Inferior parietal cortex (tissue), 1 donor: ENCODE results near the gene TMLHE.
"Not testable (repeated sequence)": the region's sequence is repeated elsewhere in the genome, so short reads cannot be mapped to it uniquely, and the experiment has no call there.

Source experiments
- DNase-seq: peaks from one replicate; pipeline ENCODE4 v3.0.0-alpha.2; 2016; ENCODE audit errors: extremely low spot score

The TMLHE gene

DNA sequence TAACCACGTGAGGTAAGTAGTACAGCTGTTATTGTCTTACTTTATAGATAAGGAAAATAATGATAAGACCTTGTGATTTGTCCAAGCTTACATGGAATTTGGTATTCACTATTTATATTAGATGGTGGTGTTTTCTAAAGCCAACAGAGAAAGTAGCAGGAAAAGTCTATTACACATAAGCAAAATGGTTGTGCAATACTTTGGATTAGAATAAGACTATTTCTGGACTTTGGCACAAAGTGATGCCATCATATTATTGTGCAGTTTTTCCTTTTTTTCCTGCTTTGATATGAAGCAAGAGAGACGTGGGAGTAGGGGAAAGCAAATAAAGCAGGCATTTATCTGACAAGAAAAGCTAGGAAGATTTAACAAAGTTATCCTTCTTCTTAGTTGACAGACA lies 117.6 kb downstream of the TMLHE start:
- not testable (repeated sequence) for DNase-seq

DNA sequence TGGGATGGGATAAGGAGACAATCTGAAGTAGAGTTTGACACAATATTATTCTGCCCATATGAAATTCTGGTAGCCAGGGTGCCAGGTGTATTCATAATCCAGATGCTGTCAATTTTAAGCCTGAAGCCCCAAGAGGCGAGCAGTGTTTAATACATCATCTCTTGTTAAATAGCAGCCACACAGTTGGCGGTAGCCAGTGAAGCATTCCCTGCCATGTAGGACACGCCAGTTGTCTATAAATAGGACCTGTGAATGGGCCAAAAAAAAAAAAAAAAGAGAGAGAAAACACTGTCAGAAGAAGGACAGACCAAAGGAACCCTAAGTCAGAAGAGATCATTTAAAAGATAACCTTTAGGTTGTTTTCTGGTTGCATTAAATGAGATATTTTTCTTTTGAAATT lies 121.3 kb downstream of the TMLHE start:
- DNase-seq: not testable (repeated sequence)

DNA sequence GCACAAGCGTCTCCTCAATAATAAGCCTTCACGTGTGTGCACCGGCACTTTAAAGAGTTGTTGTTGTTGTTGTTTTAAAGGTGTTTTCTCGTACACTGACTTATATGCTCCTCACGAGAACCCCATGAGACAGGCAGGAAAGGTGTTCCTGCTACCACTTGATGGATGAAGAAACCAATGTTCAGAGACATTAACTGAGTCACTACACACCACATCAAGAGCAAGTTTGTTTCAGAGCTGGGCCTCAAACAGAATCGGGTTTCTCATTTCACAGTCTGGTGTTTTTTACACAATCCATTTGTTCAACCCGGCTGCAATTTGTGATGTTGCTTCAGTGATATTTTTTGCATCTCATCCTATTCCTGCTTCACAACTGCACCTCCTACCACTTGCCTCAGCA lies 135.6 kb downstream of the TMLHE start:
- not testable (repeated sequence) for DNase-seq

DNA sequence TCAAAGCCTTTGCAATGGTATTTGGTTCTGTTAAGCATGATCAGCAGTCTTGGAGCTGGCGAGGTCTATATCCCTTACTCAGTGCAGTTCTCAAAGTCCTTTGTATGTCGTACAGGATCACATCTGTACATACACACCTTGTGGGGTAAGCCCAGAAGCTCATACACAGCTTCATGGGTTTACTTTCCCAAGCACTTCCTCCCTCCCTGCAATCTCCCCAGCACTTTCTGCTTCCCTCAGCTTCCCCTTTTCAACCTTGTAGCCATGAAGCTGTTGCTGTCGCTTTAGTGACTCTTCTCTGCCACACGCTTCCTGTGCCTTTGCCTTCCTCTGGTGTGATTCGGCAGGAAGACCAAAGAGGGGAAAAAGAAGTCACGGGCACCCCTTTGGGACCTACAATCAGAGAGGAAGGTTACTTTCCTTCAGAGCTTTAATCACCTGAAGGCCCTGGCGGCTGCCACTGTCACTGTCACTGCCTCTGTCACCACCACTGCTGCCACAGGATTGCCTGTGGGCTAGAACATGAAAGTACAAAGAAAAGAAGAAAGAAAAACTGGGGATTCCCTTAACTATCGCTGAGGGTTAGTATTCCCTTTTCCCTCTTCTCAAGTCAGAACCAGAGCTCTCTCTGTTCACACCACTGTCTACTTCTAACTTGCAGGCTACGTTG lies 146.3 kb downstream of the TMLHE start:
- DNase-seq: not testable (repeated sequence)

DNA sequence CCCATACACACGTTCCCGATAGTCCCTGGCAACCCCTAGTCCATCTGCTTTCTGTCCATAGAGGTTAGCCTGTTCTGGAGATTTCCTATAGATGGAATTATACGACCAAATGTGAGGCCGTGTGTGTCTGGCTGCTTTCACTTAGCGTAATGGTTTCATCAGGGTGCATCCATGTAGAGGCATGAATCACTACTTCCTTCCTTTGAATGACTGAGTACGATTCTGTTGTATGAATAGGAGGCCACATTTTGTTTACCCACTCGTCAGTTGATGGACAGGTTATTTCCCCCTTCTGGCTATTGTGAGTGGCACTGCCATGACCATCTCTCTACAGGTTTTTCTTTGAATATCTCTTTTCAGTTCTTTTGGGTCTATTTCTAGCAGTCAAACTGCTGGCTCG lies 152.3 kb downstream of the TMLHE start:
- DNase-seq: not testable (repeated sequence)

DNA sequence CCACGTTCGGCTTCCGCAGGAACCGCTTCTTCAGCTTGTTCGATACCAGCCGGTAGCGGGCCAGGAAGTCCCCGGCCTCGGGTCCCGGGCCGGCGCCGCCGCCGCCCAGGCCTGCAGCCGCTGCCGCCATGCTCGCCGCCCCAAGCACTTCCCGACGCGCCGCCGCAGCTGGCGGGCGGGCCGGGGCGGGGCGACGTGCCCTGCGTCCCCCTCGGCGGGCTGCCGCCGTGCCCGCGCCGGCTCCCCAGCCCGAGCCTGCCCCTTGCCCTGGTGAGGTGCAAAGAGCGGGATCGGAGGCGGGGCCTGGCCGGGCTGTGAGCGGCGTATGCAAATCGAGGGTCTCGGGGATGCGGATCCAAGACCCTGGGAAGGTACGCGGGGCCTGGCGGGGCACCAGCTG lies 154.3 kb downstream of the TMLHE start, which contains the start of gene F8A3:
Gene F8A3 (minus strand): TSS at position 150 of the 400 bp plus-strand sequence. CDS start 20 bp downstream, at position 130.
- not testable (repeated sequence) for DNase-seq

DNA sequence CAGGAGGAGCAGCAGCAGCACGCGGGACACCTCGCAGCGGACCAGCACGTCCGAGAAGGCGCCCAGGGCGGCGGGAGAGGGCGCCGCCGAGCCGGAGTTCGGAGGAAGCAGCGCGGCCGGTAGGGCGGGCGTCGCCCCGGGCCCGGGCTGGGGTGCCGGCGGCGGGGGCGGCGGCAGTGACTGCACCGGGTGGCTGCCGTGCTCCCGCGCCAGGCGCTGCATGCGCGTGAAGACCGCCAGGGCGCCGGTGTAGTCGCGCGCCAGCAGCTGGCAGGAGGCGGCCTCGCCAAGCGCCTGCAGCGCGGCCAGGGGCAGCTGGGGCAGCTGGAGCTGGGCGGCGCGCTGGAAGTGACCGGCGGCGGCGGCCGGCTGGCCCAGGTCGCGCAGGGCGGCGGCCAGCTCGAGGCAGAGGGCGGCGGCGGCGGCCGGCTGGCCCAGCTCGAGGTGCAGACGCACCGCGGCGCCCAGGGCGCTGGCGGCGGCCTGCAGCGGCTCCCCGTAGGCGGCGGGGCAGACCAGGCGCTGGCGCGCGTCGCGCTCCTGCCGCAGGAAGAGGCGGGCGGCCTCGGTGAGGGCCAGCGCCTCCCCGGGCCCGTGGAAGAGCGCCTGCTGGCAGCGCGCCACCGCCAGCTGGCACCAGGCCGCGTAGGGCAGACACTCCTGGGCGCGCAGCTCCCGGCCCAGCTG lies 154.8 kb downstream of the TMLHE start:
- DNase-seq: not testable (repeated sequence)

DNA sequence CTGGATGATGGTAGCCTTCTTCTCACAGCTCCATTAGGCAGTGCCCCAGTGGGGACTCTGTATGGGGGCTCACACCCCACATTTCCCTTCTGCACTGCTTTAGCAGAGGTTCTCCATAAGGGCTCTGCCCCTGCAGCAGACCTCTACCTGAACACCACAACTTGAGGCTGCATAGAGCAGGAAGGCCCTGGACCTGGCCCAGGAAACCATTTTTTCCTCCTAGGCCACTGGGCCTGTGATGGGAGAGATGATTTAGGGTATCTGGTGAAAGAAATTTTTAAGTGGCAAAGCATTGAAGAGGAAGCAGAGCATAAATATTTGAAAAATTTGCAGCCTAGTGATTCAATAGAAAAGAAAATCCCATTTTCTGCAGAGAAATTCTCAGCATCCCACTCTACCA lies 171.7 kb downstream of the TMLHE start:
- DNase-seq: no peak
